Neutrophil (primary cell): ENCODE measurements around the gene ANKHD1.

Experiments
- H3K27ac ChIP-seq: fragments of 200-600 bp; sonication (generic); 2 replicates; pipeline ENCODE4 v1.5.1; 2016; ENCODE audit warnings: mild to moderate bottlenecking, moderate library complexity
- H3K27me3 ChIP-seq: fragments of 200-600 bp; sonication (generic); 2 replicates; pipeline ENCODE4 v1.6.0; 2016; ENCODE audit warnings: mild to moderate bottlenecking
- H3K36me3 ChIP-seq: fragments of 200-600 bp; sonication (generic); 2 replicates; pipeline ENCODE4 v1.5.1; 2017
- H3K4me1 ChIP-seq, 2 experiments: fragments of 200-600 bp in 1 of 2; sonication (generic) in 1 of 2; 1 replicate in 1 of 2; 2 replicates in 1 of 2; pipeline versions ENCODE4 v1.5.1 to v1.6.1; 2013 to 2016; ENCODE audit warnings: low read depth in 1 of 2, low read length in 1 of 2, mild to moderate bottlenecking in 1 of 2, moderate library complexity in 1 of 2; ENCODE audit not compliant: control insufficient read depth in 1 of 2, insufficient read depth in 1 of 2
- H3K4me3 ChIP-seq, 2 experiments: fragments of 200-600 bp in 1 of 2; sonication (generic) in 1 of 2; 1 replicate in 1 of 2; 2 replicates in 1 of 2; pipeline ENCODE4 v1.5.1; 2013 to 2016; ENCODE audit warnings: low read depth in 1 of 2, low read length in 1 of 2, mild to moderate bottlenecking in 1 of 2, moderate library complexity in 1 of 2
- H3K9me3 ChIP-seq: fragments of 200-600 bp; sonication (generic); 2 replicates; pipeline ENCODE4 v1.5.1; 2016
- CTCF ChIP-seq: fragments of 200-600 bp; sonication (generic); IDR thresholded peaks from 2 replicates; pipeline ENCODE4 v1.5.1; 2016; ENCODE audit warnings: antibody characterized with exemption

Gene ANKHD1

GRCh38 chr5:140408750-140409241, 7.2 kb downstream of the ANKHD1 start:
- no peak for TF ChIP-seq CTCF
- H3K27ac ChIP-seq: peak overlapping the region; percentile 21
- peaks cover 25% of the 10 kb centered on the region for H3K36me3 ChIP-seq
- H3K4me1 ChIP-seq: peaks cover 13 to 16% of the 10 kb centered on the region in 2 experiments
- H3K4me3 ChIP-seq: no peak overlapping the region
- no peaks in the 10 kb centered on the region for H3K9me3 ChIP-seq
- H3K27me3 ChIP-seq: no peaks in the 10 kb centered on the region

- no peak for TF ChIP-seq CTCF
- H3K27ac ChIP-seq: no peak overlapping the region
- no peaks in the 10 kb centered on the region for H3K27me3 ChIP-seq
- H3K9me3 ChIP-seq: no peaks in the 10 kb centered on the region
- no peak overlapping the region for H3K4me3 ChIP-seq
- peaks cover 13% of the 10 kb centered on the region for H3K36me3 ChIP-seq
- H3K4me1 ChIP-seq: peaks cover 0 to 4% of the 10 kb centered on the region in 2 experiments
Measured at GRCh38 chr5:140413230-140413629, 11.6 kb downstream of the ANKHD1 start.

- Histone ChIP-seq H3K36me3 (peaks cover 8% of the 10 kb centered on the region), H3K4me1 (peaks cover 0 to 2% of the 10 kb centered on the region in 2 experiments), H3K9me3 (no peaks in the 10 kb centered on the region), H3K4me3 (no peak overlapping the region), H3K27ac (no peak overlapping the region), H3K27me3 (no peaks in the 10 kb centered on the region)
- no peak for TF ChIP-seq CTCF
Measured at GRCh38 chr5:140417235-140417634, 15.6 kb downstream of the ANKHD1 start.

- Histone ChIP-seq H3K9me3 (no peaks in the 10 kb centered on the region), H3K27me3 (no peaks in the 10 kb centered on the region), H3K4me3 (no peak overlapping the region), H3K27ac (no peak overlapping the region), H3K36me3 (no peaks in the 10 kb centered on the region), H3K4me1 (peaks cover 0 to 2% of the 10 kb centered on the region in 2 experiments)
- no peak for TF ChIP-seq CTCF
Measured at GRCh38 chr5:140418862-140419520, 17.4 kb downstream of the ANKHD1 start.

GRCh38 chr5:140420226-140420570, 18.6 kb downstream of the ANKHD1 start:
- peak overlapping the region; percentile 45 for H3K27ac ChIP-seq
- H3K36me3 ChIP-seq: no peaks in the 10 kb centered on the region
- no peak for TF ChIP-seq CTCF
- H3K4me1 ChIP-seq: peaks cover 0 to 2% of the 10 kb centered on the region in 2 experiments
- no peaks in the 10 kb centered on the region for H3K9me3 ChIP-seq
- no peaks in the 10 kb centered on the region for H3K27me3 ChIP-seq
- no peak overlapping the region for H3K4me3 ChIP-seq
